K562 (cell line): ENCODE results near the gene LMO4. TPM values are rescaled to one million over a fixed set of nuclear protein-coding genes. Genes with fewer than 3 reads are reported as not detected.

Experiments
- ATAC-seq: fragments of 200-7000 bp; cut with Tn5 transposase; 3 replicates; pipeline ENCODE4 v1.9.1; 2020; ENCODE audit warnings: moderate library complexity
- BruUV-seq: library from RNA; stranded (reverse); fragments of 400-500 nt; replicated peaks from 2 replicates; lab custom pipeline; 2021; lab: Mats Ljungman, UMichigan
- CTCF ChIA-PET: fragments of 300-600 bp; formaldehyde crosslinking; extraction: SDS; loops from one replicate; lab custom pipeline; 2021; ENCODE audit warnings: low intra/inter-chr PET ratio; lab: Yijun Ruan, JAX
- POLR2A ChIA-PET: fragments of 300-600, 350-650 bp; sonication (Branson Sonifier 250); formaldehyde crosslinking; extraction: SDS; loops from one replicate; lab custom pipeline; 2021; ENCODE audit warnings: antibody characterized with exemption, inconsistent platforms; lab: Yijun Ruan, JAX
- DNase-seq, 4 experiments: peaks; one replicate each; pipeline versions ENCODE4 v3.0.0 to v3.0.0-alpha.2; 2011 to 2018; ENCODE audit warnings: low spot score in 3 of 4, mixed read lengths in 3 of 4; ENCODE audit errors: extremely low read depth in 1 of 4
- FAIRE-seq: peaks from 2 replicates; lab custom pipeline; 2011; peaks lifted over from hg19 to GRCh38; lab: Jason Lieb, UNC
- H2AFZ ChIP-seq: 2 replicates; pipeline ENCODE4 v1.6.0; 2011; ENCODE audit warnings: low read depth, low read length, control low read depth, inconsistent platforms
- H3K27ac ChIP-seq: fragments of 200-600 bp; 3 replicates; pipeline ENCODE4 v1.8.0; 2011; ENCODE audit warnings: low read depth, mild to moderate bottlenecking, control low read depth, inconsistent platforms, low read length, moderate library complexity, mixed read lengths; ENCODE audit errors: extremely low read depth
- H3K27me3 ChIP-seq, 2 experiments: fragments of 300-600 bp in 1 of 2; 2 replicates in 1 of 2; 3 replicates in 1 of 2; pipeline versions ENCODE4 v1.6.0 to v1.8.0; 2011; ENCODE audit warnings: inconsistent platforms in 2 of 2, low read length in 2 of 2, mild to moderate bottlenecking in 1 of 2, mixed read lengths in 1 of 2, moderate library complexity in 1 of 2; ENCODE audit not compliant: control insufficient read depth in 2 of 2, insufficient read depth in 2 of 2
- H3K36me3 ChIP-seq: fragments of 300-600 bp; 3 replicates; pipeline ENCODE4 v1.8.0; 2011; ENCODE audit warnings: mild to moderate bottlenecking, low read length, inconsistent platforms; ENCODE audit not compliant: control insufficient read depth, insufficient read depth
- H3K4me1 ChIP-seq, 2 experiments: fragments of 200-600 bp in 1 of 2; replicated peaks in 1 of 2; 2 replicates in 1 of 2; 3 replicates in 1 of 2; pipeline versions ENCODE4 v1.5.1 to v1.8.0; 2011; ENCODE audit warnings: inconsistent platforms in 2 of 2, low read length in 2 of 2, mild to moderate bottlenecking in 1 of 2, mixed read lengths in 1 of 2, moderate library complexity in 1 of 2; ENCODE audit not compliant: control insufficient read depth in 2 of 2, insufficient read depth in 2 of 2
- H3K4me2 ChIP-seq: 2 replicates; pipeline ENCODE4 v1.6.1; 2011; ENCODE audit warnings: low read length, control low read depth, inconsistent platforms, mixed read lengths; ENCODE audit not compliant: insufficient read depth
- H3K4me3 ChIP-seq: fragments of 200-600 bp; sonication (generic), shearing (Covaris generic); 2 replicates; pipeline ENCODE4 v1.5.1; 2016; ENCODE audit warnings: control low read depth, inconsistent platforms
- H3K79me2 ChIP-seq: fragments of 200-600 bp; 3 replicates; pipeline ENCODE4 v1.8.0; 2011; ENCODE audit warnings: low read length, inconsistent platforms; ENCODE audit not compliant: control insufficient read depth, insufficient read depth
- H3K9ac ChIP-seq, 2 experiments: 2 replicates each; pipeline versions ENCODE4 v1.6.0 to v1.6.1; 2011; ENCODE audit warnings: low read depth in 2 of 2, low read length in 2 of 2, control low read depth in 1 of 2, inconsistent platforms in 1 of 2, mild to moderate bottlenecking in 1 of 2, mixed read lengths in 1 of 2; ENCODE audit not compliant: insufficient read depth in 1 of 2
- H3K9me1 ChIP-seq: one replicate; pipeline ENCODE4 v1.6.0; 2011; ENCODE audit warnings: inconsistent platforms, mild to moderate bottlenecking, low read length, moderate library complexity; ENCODE audit not compliant: control insufficient read depth, insufficient read depth
- H3K9me3 ChIP-seq: replicated peaks from 2 replicates; pipeline ENCODE4 v1.5.1; 2011; ENCODE audit warnings: low read depth, low read length, inconsistent platforms; ENCODE audit not compliant: control insufficient read depth, insufficient read depth
- H4K20me1 ChIP-seq: replicated peaks from 2 replicates; pipeline ENCODE4 v1.6.1; 2011; ENCODE audit warnings: low read length, inconsistent platforms, mixed read lengths; ENCODE audit not compliant: control insufficient read depth, insufficient read depth
- CLOCK ChIP-seq: fragments of 250-450 bp; sonication (Bioruptor Pico); IDR thresholded peaks from 2 replicates; pipeline ENCODE4 v1.4.0; 2020; ENCODE audit warnings: mild to moderate bottlenecking, moderate library complexity, borderline replicate concordance
- CREM ChIP-seq: IDR thresholded peaks from 2 replicates; pipeline ENCODE4 v1.6.1; 2014; ENCODE audit warnings: antibody characterized with exemption, low read depth
- KLF10 ChIP-seq: fragments of 250-450 bp; sonication (Bioruptor Pico); IDR thresholded peaks from 2 replicates; pipeline ENCODE4 v1.6.1; 2021; ENCODE audit warnings: matching md5 sums
- NBN ChIP-seq: fragments of 450-650 bp; IDR thresholded peaks from 2 replicates; pipeline ENCODE4 v1.6.1; 2016; ENCODE audit warnings: low read depth, mild to moderate bottlenecking
- POLR2AphosphoS5 ChIP-seq: IDR thresholded peaks from 2 replicates; pipeline ENCODE4 v1.6.1; 2011; ENCODE audit warnings: mild to moderate bottlenecking, low read depth, low read length, moderate library complexity; ENCODE audit not compliant: control insufficient read depth, insufficient read depth
- RBFOX2 ChIP-seq: fragments of 200-400 bp; formaldehyde crosslinking; IDR thresholded peaks from 2 replicates; pipeline ENCODE4 v1.6.1; 2017; ENCODE audit warnings: low read depth, mild to moderate bottlenecking, low read length, moderate library complexity
- SIN3A ChIP-seq, 2 experiments: fragments of 150-350 bp in 1 of 2; IDR thresholded peaks; 2 replicates each; pipeline ENCODE4 v1.6.1; 2011 to 2016; ENCODE audit warnings: borderline replicate concordance in 2 of 2, low read depth in 2 of 2, low read length in 2 of 2, mild to moderate bottlenecking in 2 of 2, moderate library complexity in 2 of 2; ENCODE audit not compliant: control insufficient read depth in 1 of 2
- SUPT5H ChIP-seq: fragments of 450-650 bp; IDR thresholded peaks from 2 replicates; pipeline ENCODE4 v1.6.1; 2016
- TAF1 ChIP-seq: IDR thresholded peaks from 2 replicates; pipeline ENCODE4 v1.6.1; 2011; ENCODE audit warnings: mild to moderate bottlenecking, low read length, moderate library complexity; ENCODE audit not compliant: insufficient read depth, control insufficient read depth, severe bottlenecking; ENCODE audit errors: extremely low read depth
- TAF7 ChIP-seq: fragments of 450-650 bp; IDR thresholded peaks from 2 replicates; pipeline ENCODE4 v1.6.1; 2016; ENCODE audit warnings: missing genetic modification characterization, missing compliant biosample characterization
- ZBED1 ChIP-seq: IDR thresholded peaks from 2 replicates; pipeline ENCODE4 v1.6.1; 2014
- ZBTB7A ChIP-seq: IDR thresholded peaks from 2 replicates; pipeline ENCODE4 v1.6.1; 2011; ENCODE audit warnings: low read depth, mild to moderate bottlenecking, low read length, moderate library complexity, borderline replicate concordance; ENCODE audit not compliant: control insufficient read depth
- ZNF717 ChIP-seq: fragments of 250-450 bp; sonication (Bioruptor Pico); IDR thresholded peaks from 2 replicates; pipeline ENCODE4 v1.5.0; 2021
- ZNF830 ChIP-seq: fragments of 250-450 bp; sonication (Bioruptor Pico); IDR thresholded peaks from 2 replicates; pipeline ENCODE4 v1.5.0; 2021; ENCODE audit warnings: mild to moderate bottlenecking
- WGBS: fragments of 100-300 bp; shearing (Covaris generic); methylation state at CpG from one replicate; pipeline ENCODE4 v1.1.6; 2016; ENCODE audit warnings: low coverage, mixed read lengths; ENCODE audit not compliant: insufficient coverage; ENCODE audit errors: missing lambda C conversion rate; 5-methylcytosine and 5-hydroxymethylcytosine counted together
- in situ Hi-C: fragments of 300-500 bp; cut with MboI; formaldehyde crosslinking; loops from 4 replicates; pipeline ENCODE4 v1.15.0; 2018; ENCODE audit warnings: inconsistent platforms, mixed read lengths
- intact Hi-C: fragments of 100-400 bp; cut with micrococcal nuclease; formaldehyde crosslinking; loops from 2 replicates; pipeline ENCODE4 v1.14.2; 2022
- polyA plus RNA-seq, 8 experiments: library from polyadenylated mRNA; depleted of rRNA in 4 of 8; stranded (reverse) in 5 of 8; unstranded in 3 of 8; fragments of >200 nt; fragmentation: Nextera tagmentation in 2 of 8; fragmentation: Illumina TruSeq in 1 of 8; extraction: Ambion mirVana in 2 of 8; extraction: Trizol in 1 of 8; gene quantifications; 2 replicates each; pipeline versions ENCODE4 v1.2.1 to v1.2.3, GENCODE V29; 2011 to 2014; ENCODE audit warnings: inconsistent platforms in 1 of 8, missing spikeins in 1 of 8
- total RNA-seq, 7 experiments: library from RNA; depleted of rRNA in 6 of 7; stranded (reverse); fragments of >200 nt in 6 of 7; fragmentation: Illumina TruSeq in 2 of 7; extraction: Trizol in 2 of 7; gene quantifications; 2 replicates each; pipeline versions ENCODE4 v1.2.1 to v1.2.3, GENCODE V29; 2011 to 2021; ENCODE audit warnings: low replicate concordance in 1 of 7
- TF ChIP-seq, protein P1 (sequence below), 3 experiments: fragments of 200-800 bp in 1 of 3; sonication (Bioruptor generic) in 1 of 3; sonication (generic) in 1 of 3; formaldehyde crosslinking in 1 of 3; IDR thresholded peaks; 2 replicates each; pipeline versions ENCODE4 v1.6.1 to v1.8.0; 2016 to 2022; ENCODE audit warnings: mild to moderate bottlenecking in 2 of 3, missing compliant biosample characterization in 2 of 3, missing genetic modification characterization in 2 of 3, missing genetic modification reagents in 1 of 3
- TF ChIP-seq, protein P2 (sequence below): fragments of 200-800 bp; sonication (Bioruptor generic); IDR thresholded peaks from 2 replicates; pipeline ENCODE4 v1.6.1; 2017; ENCODE audit warnings: missing genetic modification characterization, missing compliant biosample characterization

The LMO4 gene
- total and polyA plus RNA-seq, 9 of the 15 experiments (the other 6 are each of a cell fraction or from before 2014, with no cell fraction given) = 3.1 to 35.3 (median 22.4) TPM

DNA sequence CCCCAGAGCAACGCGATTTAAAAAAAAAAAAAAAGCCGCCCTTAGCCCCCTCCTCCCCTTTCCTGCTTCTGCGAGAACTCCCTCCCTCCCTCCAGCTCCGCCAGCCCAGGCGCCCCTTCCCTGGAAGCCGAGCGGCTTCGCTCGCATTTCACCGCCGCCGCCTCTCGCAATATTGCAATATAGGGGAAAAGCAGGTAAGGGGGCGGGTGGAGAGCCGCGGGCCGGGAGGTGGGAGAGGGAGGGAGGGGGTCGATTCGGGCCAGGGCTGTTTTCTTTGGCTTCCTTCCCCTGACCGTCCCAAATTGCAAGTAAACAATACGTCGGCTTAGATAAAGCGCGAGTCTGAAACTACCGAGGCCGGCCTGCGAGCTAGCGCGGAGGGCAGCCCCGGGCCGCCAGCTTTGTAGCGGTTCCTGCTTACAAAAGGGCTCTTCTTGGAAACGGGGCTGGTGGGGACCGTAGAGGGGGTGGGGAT is 408 bp downstream of the LMO4 start:
- FAIRE-seq = no peak
- TF ChIP-seq, protein P1, sequence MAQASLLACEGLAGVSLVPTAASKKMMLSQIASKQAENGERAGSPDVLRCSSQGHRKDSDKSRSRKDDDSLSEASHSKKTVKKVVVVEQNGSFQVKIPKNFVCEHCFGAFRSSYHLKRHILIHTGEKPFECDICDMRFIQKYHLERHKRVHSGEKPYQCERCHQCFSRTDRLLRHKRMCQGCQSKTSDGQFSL (CRISPR knock-in tag; IDR thresholded peaks at IDR 0.05) = no peak
- TF ChIP-seq, protein P1 (tag; IDR thresholded peaks at IDR 0.05) = 0 out of 4 replicates have a peak, but pooled peaks of 1 of the 2 experiments have one; percentile 15
- 0 out of 2 replicates have a peak, but pooled peaks have one; percentile 23 for TF ChIP-seq NBN
- TF ChIP-seq TAF7 (tag) = 0 out of 2 replicates have a peak, but pooled peaks have one; percentile 19
- no peak for TF ChIP-seq KLF10
- TF ChIP-seq SUPT5H = 0 out of 2 replicates have a peak, but pooled peaks have one; percentile 20
- TF ChIP-seq, protein P2, sequence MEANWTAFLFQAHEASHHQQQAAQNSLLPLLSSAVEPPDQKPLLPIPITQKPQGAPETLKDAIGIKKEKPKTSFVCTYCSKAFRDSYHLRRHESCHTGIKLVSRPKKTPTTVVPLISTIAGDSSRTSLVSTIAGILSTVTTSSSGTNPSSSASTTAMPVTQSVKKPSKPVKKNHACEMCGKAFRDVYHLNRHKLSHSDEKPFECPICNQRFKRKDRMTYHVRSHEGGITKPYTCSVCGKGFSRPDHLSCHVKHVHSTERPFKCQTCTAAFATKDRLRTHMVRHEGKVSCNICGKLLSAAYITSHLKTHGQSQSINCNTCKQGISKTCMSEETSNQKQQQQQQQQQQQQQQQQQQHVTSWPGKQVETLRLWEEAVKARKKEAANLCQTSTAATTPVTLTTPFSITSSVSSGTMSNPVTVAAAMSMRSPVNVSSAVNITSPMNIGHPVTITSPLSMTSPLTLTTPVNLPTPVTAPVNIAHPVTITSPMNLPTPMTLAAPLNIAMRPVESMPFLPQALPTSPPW = peak; percentile 6; the same call in 1 of the 2 replicates
- no peak for TF ChIP-seq CLOCK (CRISPR knock-in tag)
- TF ChIP-seq RBFOX2 = peak; percentile 12; the same call in 1 of the 2 replicates
- TF ChIP-seq ZNF830 = no peak
- 0 out of 2 replicates have a peak, but pooled peaks have one; percentile 38 for TF ChIP-seq ZBTB7A
- 0 out of 4 replicates have a peak, but pooled peaks of 1 of the 2 experiments have one; percentile 35 for TF ChIP-seq SIN3A (IDR thresholded peaks at IDR 0.05; ENCODE audit: borderline replicate concordance in 2 of 2, control insufficient read depth in 1 of 2, low read depth in 2 of 2, low read length in 2 of 2)
- TF ChIP-seq POLR2AphosphoS5 = peak; percentile 1; the same call in 1 of the 2 replicates
- 0 out of 2 replicates have a peak, but pooled peaks have one; percentile 12 for TF ChIP-seq CREM
- TF ChIP-seq ZNF717 (CRISPR knock-in tag) = no peak
- TF ChIP-seq ZBED1 = no peak
- peak; percentile 40 for TF ChIP-seq TAF1

More for the DNA sequence above, 408 bp downstream of the LMO4 start:
- Histone ChIP-seq H3K4me3 (peak overlapping the region; percentile 80), H3K9me3 (no peaks in the 10 kb centered on the region), H3K9ac (peak overlapping the region; percentile 75 to 95), H3K4me2 (peak overlapping the region; percentile 79; the same call in 1 of the 2 replicates), H3K9me1 (no peaks in the 10 kb centered on the region), H2AFZ (peak overlapping the region; percentile 64), H3K36me3 (peaks cover 9% of the 10 kb centered on the region; the same call in 2 of the 3 replicates), H3K27me3 (no peaks in the 10 kb centered on the region), H4K20me1 (no peaks in the 10 kb centered on the region; the same call in 1 of the 2 replicates), H3K4me1 (peaks cover 11 to 14% of the 10 kb centered on the region in 2 experiments; a peak in 4 of 5 replicates), H3K27ac (peak overlapping the region; percentile 84), H3K79me2 (peaks cover 26% of the 10 kb centered on the region)
- in situ Hi-C loops (no loop called here), intact Hi-C loops (no loop called here)
- ATAC-seq (peak; percentile 17), DNase-seq (peak in 2 of 4 experiments; percentile 58 to 60)
- ChIA-PET CTCF (no interaction called here), POLR2A (interaction anchor here (0.6 to 1.6 kb wide), 5 partner anchors 23 to 1632 kb away, joined by 3 to 11 read pairs (median 3); no protein-coding TSS in a partner anchor)
- WGBS = 0% methylated on average over 22 of the region's 35 CpGs
- BruUV-seq = no TSS peak
